Activated CD8-positive, alpha-beta memory T cell treated with anti-CD3 and anti-CD28 coated beads, Interleukin-2, amount 50 U/mL, for 4 hours (primary cell): Measurements from ENCODE around the gene HLA-G.
"Not testable (repeated sequence)": the region's sequence is repeated elsewhere in the genome, so short reads cannot be mapped to it uniquely, and the experiment has no call there.

Experiments
- DNase-seq: peaks from one replicate; pipeline ENCODE4 v3.0.0-alpha.2; 2020

Gene HLA-G

DNA sequence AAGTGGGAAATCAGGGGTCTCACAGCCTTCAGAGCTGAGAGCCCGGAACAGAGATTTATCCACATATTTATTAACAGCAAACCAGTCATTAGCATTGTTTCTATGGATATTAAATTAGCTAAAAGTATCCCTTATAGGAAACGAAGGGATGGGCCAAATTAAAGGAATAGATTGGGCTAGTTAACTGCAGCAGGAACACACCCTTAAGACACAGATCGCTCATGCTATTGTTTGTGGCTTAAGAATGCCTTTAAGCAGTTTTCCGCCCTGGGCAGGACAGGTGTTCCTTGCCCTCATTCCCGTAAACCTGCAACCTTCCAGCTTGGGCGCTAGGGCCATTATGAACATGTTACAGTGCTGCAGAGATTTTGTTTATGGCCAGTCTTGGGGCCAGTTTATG, 48.1 kb downstream of the HLA-G start:
- not testable (repeated sequence) for DNase-seq
